CD4-positive, alpha-beta T cell treated with Interleukin-17A for 1 hour (primary cell): ENCODE results near the gene CREB5.
A peak's percentile ranks its signal among the peaks of the same experiment; 100 is the strongest.

ENCODE experiments used
- DNase-seq: peaks from one replicate; pipeline ENCODE4 v3.0.0-alpha.2; 2020

Gene CREB5

DNA sequence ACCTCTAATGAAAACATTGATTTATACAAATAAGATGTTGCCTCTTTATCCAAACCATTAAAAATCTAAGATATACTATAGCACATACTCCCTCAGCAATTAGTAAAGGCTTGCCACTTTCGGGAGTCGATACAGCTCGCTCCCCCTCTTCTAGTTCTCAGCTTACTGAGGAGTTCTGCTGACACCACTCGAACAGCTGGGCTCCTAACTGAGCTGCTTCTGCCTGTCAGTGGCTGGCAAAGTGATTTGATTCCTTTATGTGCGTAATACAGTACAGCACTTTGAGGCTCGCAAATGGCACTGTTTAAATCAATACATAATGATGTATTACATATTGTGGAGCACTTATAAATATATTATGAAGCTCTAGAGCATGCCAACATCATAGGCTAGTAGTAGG is 241.8 kb downstream of the CREB5 start:
- DNase-seq: no peak

DNA sequence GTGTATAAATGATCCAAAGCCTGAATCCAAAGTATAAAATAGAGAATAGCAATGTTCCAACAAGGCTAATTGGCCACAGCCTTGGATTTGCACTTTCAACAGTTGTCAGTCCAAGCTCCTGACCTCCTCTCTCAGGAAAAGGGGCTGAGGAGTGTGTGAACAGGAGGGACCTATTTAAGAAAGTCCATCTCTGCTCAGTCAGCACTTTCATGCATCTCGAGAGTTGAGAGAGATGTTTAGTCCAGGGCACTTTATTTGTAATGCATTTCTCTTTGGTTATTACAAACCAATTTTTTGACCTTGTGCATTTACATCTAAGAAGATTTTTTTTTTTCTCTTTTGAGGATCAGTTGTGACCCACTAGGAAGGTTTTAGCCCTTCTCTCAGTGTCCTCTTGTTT is 244.2 kb downstream of the CREB5 start:
- DNase-seq: no peak

DNA sequence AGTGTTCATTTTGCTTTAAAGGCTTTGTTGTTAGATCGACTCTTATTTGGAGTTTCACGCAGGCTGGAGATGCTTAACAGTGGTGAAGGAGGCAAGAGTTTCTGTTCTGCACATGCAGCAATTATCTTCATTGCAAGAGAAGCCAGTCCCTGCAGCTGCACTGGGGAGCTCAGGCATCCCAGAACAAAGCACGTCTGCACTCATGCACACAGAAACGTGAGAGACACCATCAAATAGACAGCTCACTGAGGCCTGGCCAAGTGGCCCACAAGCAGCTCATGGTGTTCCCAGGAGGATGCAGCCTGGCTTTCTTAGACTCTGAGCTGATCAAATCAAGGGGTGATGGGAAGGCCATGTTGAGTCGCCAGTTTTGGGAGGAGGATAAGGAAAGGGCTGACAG is 246.1 kb downstream of the CREB5 start:
- no peak for DNase-seq

DNA sequence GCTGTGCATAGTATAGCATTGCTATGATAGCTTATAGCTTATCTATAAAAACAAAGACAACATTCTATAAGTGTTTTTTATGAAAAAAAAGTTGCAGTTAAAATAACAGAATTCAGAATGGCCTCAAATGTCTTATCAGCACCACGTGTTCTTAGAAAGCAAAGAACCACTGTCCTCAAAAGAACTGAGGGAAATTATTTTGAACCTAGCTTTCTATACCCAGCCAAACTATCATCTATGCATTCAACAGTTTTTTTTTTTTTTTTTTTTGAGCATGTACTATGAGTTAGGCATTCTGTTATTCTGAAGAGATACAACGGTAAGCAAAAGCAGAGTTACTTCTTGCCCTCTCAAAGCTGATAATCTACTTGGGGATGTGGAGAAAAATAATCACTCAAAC is 247.8 kb downstream of the CREB5 start:
- DNase-seq: no peak

DNA sequence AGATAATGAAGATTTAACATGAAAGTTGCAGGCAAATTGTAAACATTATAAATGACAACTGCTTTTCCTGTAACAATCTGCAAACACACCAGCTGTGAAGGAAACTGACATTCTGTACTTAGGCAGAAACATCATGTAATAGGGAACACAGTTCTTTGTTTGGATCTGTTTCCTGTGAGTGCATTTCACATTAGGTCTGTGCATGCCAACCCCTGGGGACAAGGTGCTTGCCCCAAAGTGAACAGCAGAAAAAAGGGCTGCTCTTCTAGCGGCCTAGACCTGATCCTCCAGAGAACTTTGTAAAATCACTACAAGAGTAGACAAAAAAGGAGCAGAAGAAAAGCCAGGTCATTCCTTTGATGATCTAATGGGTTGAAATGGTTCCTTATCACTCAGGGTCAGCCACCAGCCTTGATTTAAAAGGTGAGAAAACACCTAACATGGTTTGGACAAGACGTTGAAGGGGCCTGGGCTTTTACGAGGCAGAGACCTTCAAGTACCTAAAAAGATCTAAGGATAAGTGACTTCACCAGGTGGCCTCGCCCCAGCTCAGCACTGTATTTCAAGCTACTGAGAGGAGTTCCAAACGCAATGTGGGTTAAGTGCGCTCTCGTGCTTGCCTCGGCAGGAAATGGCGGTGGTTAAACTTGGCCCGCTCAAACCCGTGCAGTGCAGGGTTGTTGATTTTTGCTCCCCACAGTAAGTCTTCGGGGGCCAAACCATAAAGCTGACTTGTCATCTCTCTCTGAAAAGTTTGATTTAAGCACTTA is 249.7 kb downstream of the CREB5 start:
- DNase-seq: no peak

DNA sequence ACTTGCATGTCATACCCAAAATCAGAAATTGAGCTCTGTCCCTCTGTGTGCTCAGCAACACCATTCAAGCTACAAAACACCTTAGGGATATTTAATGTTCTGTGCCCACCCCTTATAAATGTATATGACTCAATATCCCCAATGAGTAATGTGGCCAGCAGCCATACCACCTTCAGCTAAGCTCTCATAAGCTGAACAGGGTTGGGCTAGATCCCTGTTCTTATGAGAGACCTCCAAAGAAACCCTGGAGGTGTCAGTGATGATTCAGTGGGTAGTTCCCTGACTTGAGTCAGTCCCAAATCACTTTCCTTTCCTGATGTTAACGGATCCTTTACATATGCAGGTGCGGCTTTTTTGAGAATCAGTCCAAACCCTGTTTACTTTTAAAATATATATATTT is 253.8 kb downstream of the CREB5 start:
- DNase-seq: no peak

DNA sequence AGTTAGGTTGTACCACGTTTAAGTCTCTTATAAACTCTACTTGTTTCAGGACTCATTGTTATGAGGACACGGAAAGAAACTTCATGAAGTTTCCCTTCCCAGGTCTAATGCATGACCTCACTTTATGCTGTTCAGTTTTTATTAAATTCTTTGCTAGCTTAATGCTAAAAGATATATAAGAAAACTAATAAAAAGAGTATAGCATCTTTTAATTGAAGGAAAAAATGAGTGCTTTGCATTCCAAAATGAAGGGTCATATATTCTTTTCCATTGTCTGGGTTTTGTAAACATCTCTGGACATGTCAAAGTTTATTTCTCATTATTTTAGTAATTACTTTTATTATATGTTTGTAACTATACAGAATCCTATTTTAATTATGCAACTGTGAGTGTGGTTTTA is 255.8 kb downstream of the CREB5 start:
- no peak for DNase-seq

DNA sequence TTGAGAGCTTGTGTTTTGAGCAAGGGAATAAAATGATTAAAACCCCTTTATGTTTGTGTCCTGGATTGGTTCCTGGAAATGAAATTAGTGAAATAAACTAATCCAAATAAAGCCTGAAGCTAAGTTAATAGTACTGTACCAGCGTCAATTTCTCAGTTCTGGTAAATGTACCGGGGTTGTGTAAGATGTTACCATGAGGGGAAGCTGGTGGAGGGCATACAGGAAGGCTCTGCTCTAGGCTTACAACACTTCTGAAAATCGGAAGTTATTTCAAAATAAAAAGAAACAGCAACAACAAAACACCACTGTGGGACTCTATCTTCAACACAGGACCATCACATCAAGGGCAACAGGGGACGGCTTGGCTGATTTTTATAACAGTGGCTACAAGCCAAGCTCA is 257.0 kb downstream of the CREB5 start:
- no peak for DNase-seq

DNA sequence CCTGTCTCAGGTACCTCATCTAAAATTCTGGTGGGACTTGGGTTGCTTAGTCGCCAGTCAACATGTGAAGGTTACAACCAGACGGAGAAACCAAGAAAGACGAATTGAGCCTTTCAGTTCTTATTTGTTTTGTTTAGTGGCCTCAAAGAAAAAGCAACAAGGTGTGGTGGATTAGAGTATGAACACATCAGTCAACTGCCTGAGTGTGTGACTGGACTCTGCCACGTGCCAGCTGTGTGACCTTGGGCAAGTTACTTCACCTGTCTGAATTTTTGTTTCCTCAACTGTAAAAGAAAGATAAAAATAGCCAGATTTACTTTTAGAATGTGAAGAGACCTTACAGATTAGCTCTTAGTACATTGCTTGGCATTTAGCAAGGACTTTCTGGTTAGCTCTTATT is 259.2 kb downstream of the CREB5 start:
- no peak for DNase-seq

DNA sequence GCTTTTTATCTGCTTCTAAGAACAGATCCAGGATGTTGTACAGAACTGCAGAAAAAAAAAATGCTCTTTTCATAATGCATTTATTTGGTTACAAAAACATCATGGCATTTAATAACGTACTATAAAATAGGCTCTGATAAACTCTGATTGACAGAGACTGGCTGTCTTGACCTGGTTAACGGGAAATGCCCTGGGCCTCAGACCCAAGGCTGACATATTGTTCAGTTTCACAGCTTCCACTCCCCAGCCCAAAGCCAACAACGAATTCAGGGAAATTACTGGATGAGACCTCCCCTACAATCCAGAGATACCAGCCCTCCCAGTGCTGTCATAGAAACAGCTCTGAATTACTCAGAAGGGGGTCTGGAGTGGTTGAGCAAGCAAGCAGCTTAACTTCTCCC is 260.1 kb downstream of the CREB5 start:
- DNase-seq: no peak

DNA sequence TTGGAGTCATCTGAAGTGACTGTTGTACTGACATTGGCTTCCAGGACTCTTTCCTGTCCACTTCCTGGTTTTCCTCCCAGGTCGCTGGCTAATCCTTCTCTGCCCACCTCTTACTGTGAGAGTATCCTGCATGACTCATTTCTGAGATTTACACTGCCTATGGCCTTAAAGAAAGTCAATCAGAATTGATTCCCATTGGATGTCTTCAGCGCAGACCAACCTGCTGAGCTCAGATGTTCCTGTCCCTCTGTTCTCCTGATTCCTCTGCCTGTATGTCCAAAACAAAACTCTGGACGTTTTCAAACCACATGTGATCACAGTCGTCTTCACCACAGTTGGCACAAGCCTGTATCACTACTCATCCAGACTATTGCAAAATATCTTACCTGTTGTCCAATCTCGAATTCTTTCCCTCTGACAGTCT is 262.1 kb downstream of the CREB5 start:
- DNase-seq: no peak

DNA sequence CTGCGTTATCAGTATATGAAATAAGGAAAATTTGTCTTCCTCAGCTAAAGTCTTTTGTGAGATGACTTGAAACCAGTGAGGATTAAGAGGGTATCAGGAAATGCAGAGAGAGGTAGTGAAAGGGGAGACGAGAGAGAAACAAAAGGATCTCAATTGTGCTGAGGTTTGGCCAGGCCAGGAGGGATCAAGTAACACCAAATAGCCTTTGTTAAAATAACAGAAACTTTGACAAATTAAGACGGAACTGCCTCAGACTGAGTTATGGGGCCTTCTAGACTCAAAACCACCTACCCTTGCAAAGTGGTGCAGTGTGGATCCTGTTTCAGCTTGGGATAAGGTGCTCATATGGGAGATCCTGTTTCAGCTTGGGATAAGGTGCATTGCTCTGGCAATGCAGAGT is 263.1 kb downstream of the CREB5 start:
- DNase-seq: no peak

DNA sequence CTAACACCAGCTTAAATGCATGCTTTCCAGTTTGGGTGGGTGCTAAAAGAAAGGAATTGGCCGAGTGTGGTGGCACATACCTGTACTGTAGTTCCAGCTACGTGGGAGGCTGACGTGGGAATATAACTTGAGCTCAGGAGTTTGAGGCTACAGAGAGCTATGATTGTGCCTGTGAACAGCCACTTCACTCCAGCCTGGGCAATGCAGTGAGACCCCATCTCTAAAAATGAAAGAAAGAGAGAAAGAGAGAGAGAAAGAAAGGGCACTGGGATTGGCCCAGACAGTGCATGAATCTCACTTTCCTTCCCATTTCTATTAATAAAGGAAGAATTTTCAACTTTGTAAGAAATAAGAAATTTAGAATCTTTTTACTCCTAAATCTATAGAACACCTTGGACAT is 265.4 kb downstream of the CREB5 start:
- no peak for DNase-seq

DNA sequence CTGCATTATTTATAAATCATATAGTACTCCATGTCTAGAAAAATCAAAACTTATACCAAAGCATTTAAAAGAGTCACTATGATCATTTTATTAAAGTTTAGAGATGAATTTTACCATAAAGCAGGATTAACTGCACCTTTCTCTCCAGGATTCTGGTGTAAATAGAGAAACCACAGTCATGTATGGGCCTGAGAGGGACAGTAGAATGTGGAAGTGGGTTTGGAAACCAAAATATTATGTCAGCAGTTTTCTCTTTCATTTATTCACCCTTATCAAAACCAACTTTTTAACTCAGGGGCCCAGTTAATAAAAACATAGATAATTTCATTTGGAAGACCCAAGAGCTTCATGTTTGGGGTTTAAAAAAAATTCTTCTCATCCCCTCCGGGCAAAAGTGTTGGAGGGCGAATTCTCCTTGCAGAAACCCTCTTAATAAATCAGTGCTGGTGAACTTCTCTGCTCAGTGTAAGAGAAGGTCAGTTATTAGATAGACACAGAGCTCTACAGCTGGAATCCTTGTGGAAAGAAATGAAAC is 266.2 kb downstream of the CREB5 start:
- no peak for DNase-seq

DNA sequence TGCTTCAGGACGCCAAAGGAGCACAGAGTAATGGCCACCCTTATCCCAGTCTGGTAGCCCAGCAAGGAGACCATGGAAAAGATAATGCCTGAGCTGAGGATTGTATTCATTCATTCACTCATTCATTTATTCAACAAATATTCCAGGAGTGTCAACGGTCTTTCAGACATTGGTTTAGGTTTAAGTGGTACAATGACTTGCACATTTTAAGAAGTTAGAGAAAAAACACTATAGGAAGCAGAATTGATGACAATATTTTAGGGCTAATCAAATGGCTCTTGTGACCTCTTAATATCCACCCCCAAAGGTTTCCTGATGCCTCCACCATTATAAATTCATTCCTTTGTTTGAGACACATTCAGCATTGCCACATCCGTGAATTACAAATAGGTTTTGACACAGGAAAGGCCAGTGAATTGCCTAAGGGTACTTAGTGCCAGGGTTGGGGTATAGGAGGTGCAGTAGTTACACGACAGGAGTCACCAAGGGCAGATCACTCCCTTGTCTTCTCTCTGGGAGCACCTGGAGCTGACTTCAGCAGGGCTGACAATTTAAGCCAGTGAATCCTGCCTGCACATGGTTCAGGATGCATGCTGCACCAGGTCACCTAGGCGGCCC is 269.5 kb downstream of the CREB5 start:
- DNase-seq: no peak

DNA sequence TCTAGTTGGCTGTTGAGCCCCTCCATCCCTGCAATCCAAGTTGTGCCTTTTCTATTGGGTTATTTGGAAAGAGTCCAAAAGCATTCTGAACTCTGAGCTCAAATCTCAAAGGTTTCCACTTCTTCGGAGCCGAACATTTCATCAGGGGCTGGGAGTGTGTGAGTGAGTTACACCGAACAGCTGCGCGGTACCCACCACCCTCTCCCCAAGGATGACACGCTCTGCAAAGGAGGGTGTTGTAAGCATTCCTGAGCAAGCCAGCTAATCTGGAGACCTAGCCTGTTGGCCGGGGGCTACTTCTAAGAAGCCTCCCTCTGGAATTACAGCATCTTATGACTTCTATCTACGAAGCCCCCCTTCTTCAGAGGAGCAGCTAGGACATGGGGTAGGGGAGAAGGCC is 270.5 kb downstream of the CREB5 start:
- no peak for DNase-seq

DNA sequence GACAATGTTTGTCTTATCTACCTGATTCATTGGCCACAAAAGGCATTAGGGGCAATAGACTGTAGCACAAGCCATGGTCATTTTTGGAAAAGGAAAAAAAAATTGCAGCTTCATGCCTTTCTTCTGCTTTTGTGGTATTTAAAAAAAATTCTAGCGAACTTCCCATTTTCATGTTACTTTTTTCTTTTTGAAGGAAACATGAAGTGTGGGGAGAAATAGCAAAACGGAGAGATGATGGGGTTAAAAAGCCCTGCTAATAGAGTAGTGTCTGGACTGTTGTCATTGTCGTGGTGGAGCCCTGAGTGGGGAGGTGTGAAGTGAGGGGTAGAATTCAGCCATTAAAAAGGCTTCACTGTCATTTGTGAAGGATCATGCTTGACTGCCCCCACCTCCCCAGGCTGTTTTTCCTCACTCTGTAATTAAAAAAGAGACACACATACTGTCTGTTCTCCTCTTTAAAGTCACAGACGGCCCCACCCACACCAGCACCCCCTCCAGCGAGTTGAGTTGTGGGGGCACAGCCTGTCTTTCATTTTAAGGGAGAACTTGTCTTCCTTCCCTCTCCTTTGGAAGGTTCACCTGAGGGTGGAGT is 272.4 kb downstream of the CREB5 start:
- DNase-seq: no peak

DNA sequence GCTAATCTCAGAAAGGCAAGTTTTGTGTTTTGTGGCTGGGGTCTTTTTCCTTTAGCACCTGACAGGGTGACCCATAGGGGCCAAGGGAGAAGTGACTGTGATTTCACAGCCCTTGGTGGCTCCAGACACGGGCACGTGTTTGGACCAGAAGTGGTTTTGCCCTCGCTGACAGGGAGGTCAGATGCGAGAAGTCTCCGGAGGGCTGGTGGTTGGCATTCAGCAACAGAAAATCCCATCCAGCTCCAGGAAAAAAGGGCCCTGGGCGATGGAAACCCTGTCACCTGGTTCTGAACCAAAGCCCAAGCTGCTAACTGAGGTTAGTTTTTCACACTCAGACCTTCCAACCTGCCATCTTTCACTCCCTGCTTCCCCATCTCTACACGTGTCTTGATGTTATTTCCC is 272.9 kb downstream of the CREB5 start:
- DNase-seq: no peak

DNA sequence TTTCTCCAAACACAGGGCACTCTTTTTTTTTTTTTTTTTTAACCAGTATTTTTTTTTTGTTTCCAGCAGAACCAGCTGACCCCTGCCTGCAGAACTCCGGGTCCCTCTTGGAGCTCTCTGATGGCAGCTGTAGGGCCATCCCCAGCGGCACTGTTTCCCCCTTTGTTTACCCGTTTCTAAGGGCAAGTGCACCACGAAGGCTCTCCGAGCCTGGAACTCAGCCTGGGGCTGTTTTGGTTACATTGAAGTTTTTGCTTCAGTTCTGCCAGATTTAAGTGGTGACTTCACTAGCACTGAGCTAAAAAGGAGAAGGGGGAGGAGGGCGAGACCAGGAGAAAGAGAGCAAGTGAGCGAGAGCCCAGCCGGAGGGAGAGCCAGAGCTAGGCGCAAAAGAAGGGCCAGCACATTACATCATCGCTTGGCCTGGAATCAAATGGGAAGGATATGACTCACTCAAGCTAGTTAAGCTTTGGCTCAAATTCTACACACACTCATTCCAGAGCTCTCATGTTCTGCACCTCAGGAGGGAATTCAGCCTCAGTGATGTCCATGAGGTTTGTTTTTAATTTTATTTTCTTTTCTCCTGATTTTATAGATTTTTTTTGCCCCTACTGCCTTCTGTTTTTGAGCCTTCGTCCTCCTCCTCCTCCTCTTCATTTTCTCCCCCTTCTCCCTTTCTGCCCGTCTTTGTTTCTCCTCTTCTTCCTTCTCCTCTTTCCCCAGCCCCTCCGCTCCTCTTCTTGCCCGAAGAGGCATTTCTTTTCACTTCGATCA is 273.5 kb downstream of the CREB5 start:
- peak; percentile 36 for DNase-seq

DNA sequence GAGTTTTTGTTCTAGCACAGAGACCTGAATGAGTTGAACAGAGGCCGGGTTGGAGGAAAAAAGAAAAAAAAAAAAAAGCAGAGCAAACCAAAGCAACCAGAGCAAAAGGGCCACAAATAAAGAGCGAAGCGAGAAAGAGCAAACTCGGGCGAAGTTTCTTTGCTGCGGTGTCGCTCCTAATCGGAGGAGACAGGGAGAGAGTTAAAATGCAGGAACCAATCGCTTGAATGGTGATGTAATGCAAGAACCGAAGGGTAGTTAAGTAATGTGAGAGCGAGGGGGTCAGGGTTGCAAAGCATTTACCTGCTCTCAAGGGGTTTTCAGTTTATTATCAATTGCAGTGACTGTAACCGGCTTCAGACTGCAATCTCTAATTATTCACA is 274.1 kb downstream of the CREB5 start:
- no peak for DNase-seq

DNA sequence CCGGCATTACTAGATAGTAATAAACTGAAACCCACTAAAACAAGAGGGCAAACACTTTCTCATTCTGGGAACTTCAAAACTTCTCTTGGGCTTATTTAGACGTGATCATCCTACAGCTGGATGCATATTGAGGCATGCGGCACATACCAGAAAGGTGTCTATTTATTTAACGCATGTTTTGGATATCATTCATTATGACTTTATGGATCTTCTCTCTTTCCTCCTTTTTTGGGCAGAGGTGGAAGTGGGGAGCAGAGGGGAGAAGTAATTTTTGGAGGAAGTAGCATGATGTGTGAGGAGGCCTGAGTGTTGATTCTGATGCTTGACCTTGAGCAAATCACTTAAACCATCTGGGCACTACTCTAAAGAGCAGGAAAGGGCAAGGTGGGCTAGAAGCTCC is 275.2 kb downstream of the CREB5 start:
- DNase-seq: no peak

DNA sequence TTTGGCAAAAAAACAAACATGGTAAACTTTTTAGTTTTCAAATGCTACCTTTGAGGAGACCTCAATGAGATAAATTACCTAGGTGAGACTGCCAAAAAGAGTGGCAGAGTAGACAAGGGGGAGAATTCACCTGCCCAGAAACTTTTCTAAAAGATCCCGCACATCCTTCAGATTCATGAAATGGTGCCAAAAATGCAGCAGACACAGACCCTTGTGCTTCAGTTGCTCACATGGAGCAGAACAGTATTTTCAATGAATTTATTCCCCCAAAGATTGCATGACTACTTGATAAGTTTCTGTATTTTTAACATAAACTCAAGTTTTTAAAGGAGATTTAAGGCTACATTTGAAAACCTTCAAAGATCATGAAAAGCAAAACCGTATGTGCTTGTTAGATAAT is 275.9 kb downstream of the CREB5 start:
- no peak for DNase-seq

DNA sequence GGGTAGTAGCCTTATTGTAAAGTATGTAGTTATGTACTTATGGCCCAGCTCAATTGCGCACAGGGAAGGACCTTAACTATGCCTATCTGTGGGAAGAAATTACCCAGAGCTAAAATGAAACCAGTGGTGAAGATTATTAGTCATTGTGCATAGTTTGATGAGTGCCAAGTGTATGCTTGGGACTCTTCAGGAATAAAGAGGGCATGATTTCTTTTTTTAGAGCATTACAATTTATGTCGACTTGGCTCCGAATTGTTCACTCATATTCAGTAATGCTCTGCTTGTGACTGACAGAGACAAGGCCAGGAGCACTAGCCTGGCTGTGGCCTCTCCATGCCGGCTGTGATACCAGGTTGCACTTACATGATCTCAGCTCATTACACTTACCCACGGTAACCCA is 276.3 kb downstream of the CREB5 start:
- no peak for DNase-seq
